SU-DHL-6 (cell line): ENCODE results near the gene TTLL8.
"Not testable (repeated sequence)": the region's sequence is repeated elsewhere in the genome, so short reads cannot be mapped to it uniquely, and the experiment has no call there.

Experiments used
- H2AFZ ChIP-seq: fragments of 200-600 bp; sonication (generic); 2 replicates; pipeline ENCODE4 v1.6.1; 2014; ENCODE audit warnings: low read depth, mild to moderate bottlenecking, moderate library complexity, mixed read lengths, antibody characterized with exemption, low read length; ENCODE audit not compliant: severe bottlenecking
- H3F3A ChIP-seq: fragments of 200-600 bp; shearing (Covaris generic); 2 replicates; pipeline ENCODE4 v1.6.0; 2016; ENCODE audit warnings: antibody characterized with exemption, mild to moderate bottlenecking; ENCODE audit not compliant: insufficient read depth
- H3K27ac ChIP-seq: fragments of 200-600 bp; sonication (generic); 2 replicates; pipeline ENCODE4 v1.5.1; 2016; ENCODE audit warnings: low read depth, mild to moderate bottlenecking, low read length, moderate library complexity, mixed read lengths
- H3K27me3 ChIP-seq: fragments of 200-600 bp; sonication (generic), shearing (Covaris generic); 2 replicates; pipeline ENCODE4 v1.6.0; 2014; ENCODE audit warnings: mild to moderate bottlenecking, low read length
- H3K36me3 ChIP-seq: fragments of 200-600 bp; sonication (generic); 2 replicates; pipeline ENCODE4 v1.6.1; 2014; ENCODE audit warnings: mild to moderate bottlenecking, low read length, mixed read lengths
- H3K4me2 ChIP-seq: fragments of 300-600, 200-600 bp; shearing (Covaris generic), sonication (generic); 2 replicates; pipeline ENCODE4 v1.6.0; 2014; ENCODE audit warnings: low read length, low read depth, mild to moderate bottlenecking; ENCODE audit not compliant: poor library complexity, severe bottlenecking
- H3K4me3 ChIP-seq: fragments of 200-600 bp; sonication (generic); 2 replicates; pipeline ENCODE4 v1.5.1; 2014; ENCODE audit warnings: antibody characterized with exemption, low read length, mild to moderate bottlenecking, mixed read lengths; ENCODE audit not compliant: insufficient read depth, poor library complexity, severe bottlenecking
- H3K79me2 ChIP-seq: fragments of 200-600 bp; sonication (generic); 2 replicates; pipeline ENCODE4 v1.6.1; 2014; ENCODE audit warnings: mild to moderate bottlenecking, low read length, moderate library complexity; ENCODE audit not compliant: insufficient read depth
- H3K9ac ChIP-seq: fragments of 200-600 bp; sonication (generic); 2 replicates; pipeline ENCODE4 v1.7.0; 2014; ENCODE audit warnings: mild to moderate bottlenecking, low read length
- H3K9me2 ChIP-seq: fragments of 200-600 bp; sonication (generic); replicated peaks from 2 replicates; pipeline ENCODE4 v1.6.1; 2014; ENCODE audit warnings: low read length; ENCODE audit not compliant: insufficient read depth
- H3K9me3 ChIP-seq: fragments of 200-600 bp; sonication (generic); 2 replicates; pipeline ENCODE4 v1.6.1; 2014; ENCODE audit warnings: low read length, mixed read lengths; ENCODE audit not compliant: insufficient read depth
- H4K20me1 ChIP-seq: fragments of 200-600 bp; sonication (generic); 2 replicates; pipeline ENCODE4 v1.6.1; 2014; ENCODE audit warnings: low read depth, mild to moderate bottlenecking, antibody characterized with exemption, low read length, moderate library complexity, mixed read lengths
- CTCF ChIP-seq: fragments of 200-600 bp; sonication (generic); IDR thresholded peaks from one replicate; pipeline ENCODE4 v1.5.1; 2017; ENCODE audit warnings: antibody characterized with exemption, mild to moderate bottlenecking, low read length, moderate library complexity; ENCODE audit not compliant: insufficient read depth, poor library complexity, severe bottlenecking
- EZH2phosphoT487 ChIP-seq: fragments of 200-600 bp; sonication (generic), shearing (Covaris generic); conservative IDR thresholded peaks from 2 replicates; pipeline ENCODE4 v1.6.1; 2018; ENCODE audit warnings: mild to moderate bottlenecking, antibody characterized with exemption, low read length, moderate library complexity, mixed read lengths

The TTLL8 gene

GRCh38 chr22:49986325-49986724 is 71.8 kb downstream of the TTLL8 start:
- no peaks in the 10 kb centered on the region for H3K36me3 ChIP-seq
- no peak overlapping the region for H3K27ac ChIP-seq
- 0 out of 2 replicates have a peak, but pooled peaks cover 4% of the 10 kb centered on the region for H3K9me3 ChIP-seq
- H3K79me2 ChIP-seq: no peaks in the 10 kb centered on the region
- H3K4me3 ChIP-seq: no peak overlapping the region
- H3K9me2 ChIP-seq: no peaks in the 10 kb centered on the region
- no peak for TF ChIP-seq CTCF
- TF ChIP-seq EZH2phosphoT487: no peak
- no peaks in the 10 kb centered on the region for H3F3A ChIP-seq
- no peaks in the 10 kb centered on the region for H4K20me1 ChIP-seq
- H2AFZ ChIP-seq: no peak overlapping the region
- H3K27me3 ChIP-seq: no peaks in the 10 kb centered on the region
- H3K4me2 ChIP-seq: no peak overlapping the region
- no peak overlapping the region for H3K9ac ChIP-seq

- H3K4me2 ChIP-seq: no peak overlapping the region
- H3K4me3 ChIP-seq: no peak overlapping the region
- no peak overlapping the region for H3K9ac ChIP-seq
Observed at GRCh38 chr22:49983148-49984042, 74.7 kb downstream of the TTLL8 start.

GRCh38 chr22:49981799-49982198 is 76.3 kb downstream of the TTLL8 start:
- H3K4me2 ChIP-seq, H4K20me1 ChIP-seq, H3K27me3 ChIP-seq, H3K79me2 ChIP-seq, H3K9me3 ChIP-seq, H3K36me3 ChIP-seq, H3F3A ChIP-seq, H3K9me2 ChIP-seq, H2AFZ ChIP-seq, H3K4me3 ChIP-seq, H3K27ac ChIP-seq, H3K9ac ChIP-seq: not testable (repeated sequence)

More at GRCh38 chr22:49983148-49984042, 74.7 kb downstream of the TTLL8 start:
- Histone ChIP-seq H3K27ac (no peak overlapping the region), H2AFZ (no peak overlapping the region), H3F3A (no peaks in the 10 kb centered on the region), H3K36me3 (no peaks in the 10 kb centered on the region), H3K9me3 (0 out of 2 replicates have a peak, but pooled peaks cover 4% of the 10 kb centered on the region), H3K79me2 (no peaks in the 10 kb centered on the region), H3K9me2 (no peaks in the 10 kb centered on the region), H3K27me3 (no peaks in the 10 kb centered on the region), H4K20me1 (no peaks in the 10 kb centered on the region)
- TF ChIP-seq CTCF (no peak), EZH2phosphoT487 (no peak)

- no peaks in the 10 kb centered on the region for H3K27me3 ChIP-seq
- no peaks in the 10 kb centered on the region for H3K9me3 ChIP-seq
- H3F3A ChIP-seq: peaks cover 15% of the 10 kb centered on the region
- H3K27ac ChIP-seq: no peak overlapping the region
- no peak overlapping the region for H3K9ac ChIP-seq
- H2AFZ ChIP-seq: no peak overlapping the region
- H3K36me3 ChIP-seq: no peaks in the 10 kb centered on the region
- TF ChIP-seq EZH2phosphoT487 (no peak), CTCF (peak; percentile 62)
- H4K20me1 ChIP-seq: no peaks in the 10 kb centered on the region
- H3K79me2 ChIP-seq: no peaks in the 10 kb centered on the region
- no peaks in the 10 kb centered on the region for H3K9me2 ChIP-seq
- H3K4me3 ChIP-seq: no peak overlapping the region
- no peak overlapping the region for H3K4me2 ChIP-seq
Observed at GRCh38 chr22:49979587-49980264, 78.4 kb downstream of the TTLL8 start.
